ENCODE results near the gene U2AF1.
"Not testable (repeated sequence)": the region's sequence is repeated elsewhere in the genome, so short reads cannot be mapped to it uniquely, and the experiment has no call there.

Gene U2AF1

DNA sequence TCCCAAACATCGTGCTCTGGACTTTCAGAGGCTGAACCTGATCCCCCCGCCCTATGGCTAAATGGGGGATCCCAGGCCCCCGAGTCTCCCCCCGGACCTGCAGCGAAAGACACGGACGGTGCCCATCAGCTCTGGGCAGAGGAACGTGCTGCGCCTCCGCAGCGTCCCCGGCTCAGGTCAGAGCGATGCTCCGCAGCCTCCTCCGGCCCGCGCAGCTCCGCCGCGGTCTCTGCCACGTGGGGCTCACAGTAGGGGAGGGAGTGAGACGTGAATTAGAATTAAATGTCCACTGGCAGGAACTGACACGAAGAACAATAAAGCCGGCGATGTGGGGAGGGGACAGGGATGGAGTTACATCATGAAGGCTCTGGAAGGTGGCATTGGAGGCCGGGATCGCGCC lies 30.7 kb downstream of the U2AF1 start:
- DNase-seq (ENCODE audit: low read depth in 2 of 2): not testable (repeated sequence)

DNA sequence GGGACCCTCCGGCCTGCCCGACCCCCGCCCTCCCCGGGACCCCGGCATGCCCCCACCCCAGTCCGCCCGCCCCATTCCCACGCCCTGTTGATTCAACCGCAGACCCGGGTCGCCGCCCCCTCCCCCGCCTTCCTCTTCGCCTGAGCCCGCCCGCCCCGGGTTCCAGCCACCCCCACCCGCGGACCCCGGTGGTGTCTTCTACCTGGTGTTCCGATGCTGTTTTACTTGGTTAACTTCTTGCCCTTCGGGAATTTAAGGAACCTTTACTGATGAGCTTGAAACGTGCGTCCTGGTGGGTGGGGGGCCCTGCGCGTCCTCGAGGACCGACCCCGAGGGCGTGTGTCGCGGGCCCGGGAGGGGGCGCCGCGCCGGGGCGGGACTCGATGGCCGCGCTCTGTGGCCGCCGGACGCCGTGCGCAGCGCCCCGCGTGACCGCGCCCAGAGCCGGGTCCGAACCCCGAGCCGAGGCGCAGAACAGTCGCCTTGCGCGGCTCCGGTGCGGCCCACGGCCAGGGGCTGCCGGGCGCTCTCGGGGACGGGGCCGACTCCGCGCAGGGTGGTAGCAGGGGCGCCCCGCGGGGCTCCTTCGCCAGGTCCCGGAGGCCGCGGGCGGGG lies 31.2 kb downstream of the U2AF1 start:
- not testable (repeated sequence) for DNase-seq (ENCODE audit: low read depth in 2 of 2)

DNA sequence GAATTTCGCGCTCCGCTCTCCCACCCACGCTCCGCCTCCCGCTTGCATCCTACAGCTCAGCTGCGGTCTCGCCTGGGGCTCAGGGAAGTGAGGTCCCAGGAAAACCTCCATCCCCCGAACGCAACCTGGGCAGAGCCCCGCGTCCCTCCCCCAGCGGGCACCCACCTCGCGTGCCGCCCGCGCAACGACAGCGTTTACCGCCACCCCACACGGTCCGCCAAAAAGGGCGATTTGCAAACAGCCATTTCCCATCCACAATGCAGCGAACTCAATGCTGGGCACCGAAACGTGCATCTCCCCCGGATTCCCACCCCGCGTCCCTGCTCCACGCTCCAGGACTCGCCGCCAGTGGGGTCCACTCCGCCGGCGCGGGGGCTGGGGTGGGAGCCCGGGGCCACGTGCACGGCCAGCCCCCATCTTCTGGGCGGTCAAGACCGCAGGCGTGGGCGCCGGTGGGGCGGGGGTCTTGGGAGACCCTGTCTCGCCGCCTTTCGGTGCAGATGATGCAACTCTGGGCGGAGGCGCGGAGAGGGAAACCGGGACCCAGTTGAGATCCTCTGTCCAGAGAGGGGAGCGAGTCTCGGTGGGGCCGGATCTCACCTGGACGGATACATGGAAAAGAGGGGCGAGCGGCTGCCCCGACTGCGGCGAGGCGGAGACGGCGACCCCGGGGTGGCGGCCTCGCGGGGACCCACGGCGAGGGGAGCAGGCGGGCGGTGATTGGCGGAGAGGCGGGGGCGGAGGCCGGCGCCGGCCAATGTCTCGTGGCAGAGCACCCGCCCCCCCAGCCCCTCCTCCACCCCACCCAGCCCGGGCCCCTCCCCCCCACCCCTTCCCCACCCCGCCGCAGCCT lies 32.0 kb downstream of the U2AF1 start, which contains the start of gene CBS:
TSS of gene CBS (minus strand) at position 666 of the 853 bp plus-strand sequence. CDS start 3,642 bp downstream, outside the sequence.
- not testable (repeated sequence) for DNase-seq (ENCODE audit: low read depth in 2 of 2)

DNA sequence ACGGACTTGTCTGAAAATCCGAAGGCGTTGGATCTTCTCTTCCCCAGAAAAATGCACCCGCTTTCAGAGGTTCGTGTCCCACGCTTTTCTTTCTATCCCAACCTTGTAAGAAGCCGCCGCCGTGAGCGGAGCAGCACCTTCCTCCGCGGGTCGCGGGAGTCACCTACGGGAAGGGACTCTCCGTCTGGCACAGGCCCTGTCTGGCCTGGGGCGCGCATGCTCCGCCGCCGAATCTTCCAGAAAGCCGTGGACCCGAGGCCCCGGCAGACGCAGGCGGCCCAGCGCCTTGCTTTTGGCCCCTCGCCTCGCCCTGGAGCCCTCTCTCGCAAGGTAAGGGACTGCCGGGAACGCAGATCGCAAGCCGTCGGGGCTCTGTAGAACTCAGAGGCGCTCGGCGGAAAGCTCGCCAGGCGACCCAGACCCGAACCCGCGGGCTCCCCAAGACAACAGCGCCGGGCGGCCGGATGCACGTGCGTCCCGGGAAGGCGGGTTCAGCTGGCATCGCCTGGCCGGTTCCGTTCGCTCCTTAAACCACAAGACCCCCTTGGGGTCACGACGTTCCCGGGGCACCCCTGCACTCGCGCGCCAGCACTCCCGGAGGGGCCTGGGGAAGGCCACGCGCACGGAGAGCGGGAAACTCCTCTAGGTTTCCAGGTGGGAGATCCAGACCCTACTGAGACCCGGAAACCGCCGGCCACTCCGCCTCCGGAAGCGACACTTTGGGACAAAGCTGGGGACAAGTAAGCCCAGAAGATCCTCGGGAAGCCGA lies 32.8 kb downstream of the U2AF1 start:
- not testable (repeated sequence) for DNase-seq (ENCODE audit: low read depth in 2 of 2)

DNA sequence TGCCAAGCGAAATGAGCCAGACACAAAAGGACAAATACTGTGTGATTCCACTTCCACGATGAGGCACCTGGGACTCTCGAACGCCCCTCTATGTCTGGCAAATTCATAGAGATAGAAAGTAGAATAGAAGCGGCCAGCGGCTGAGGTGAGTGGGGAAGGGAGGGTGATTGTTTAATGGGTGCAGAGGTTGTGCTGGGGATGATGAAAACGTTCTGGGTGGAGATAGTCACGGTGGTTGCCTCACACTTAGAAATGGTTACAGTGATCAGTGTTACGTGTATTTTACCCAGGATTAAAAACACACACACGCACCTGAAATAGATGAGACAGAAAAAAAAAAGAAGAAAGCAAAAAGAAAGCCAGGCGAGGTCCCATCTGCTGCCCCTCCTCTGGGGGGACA lies 34.6 kb downstream of the U2AF1 start:
- DNase-seq (ENCODE audit: low read depth in 2 of 2): not testable (repeated sequence)

DNA sequence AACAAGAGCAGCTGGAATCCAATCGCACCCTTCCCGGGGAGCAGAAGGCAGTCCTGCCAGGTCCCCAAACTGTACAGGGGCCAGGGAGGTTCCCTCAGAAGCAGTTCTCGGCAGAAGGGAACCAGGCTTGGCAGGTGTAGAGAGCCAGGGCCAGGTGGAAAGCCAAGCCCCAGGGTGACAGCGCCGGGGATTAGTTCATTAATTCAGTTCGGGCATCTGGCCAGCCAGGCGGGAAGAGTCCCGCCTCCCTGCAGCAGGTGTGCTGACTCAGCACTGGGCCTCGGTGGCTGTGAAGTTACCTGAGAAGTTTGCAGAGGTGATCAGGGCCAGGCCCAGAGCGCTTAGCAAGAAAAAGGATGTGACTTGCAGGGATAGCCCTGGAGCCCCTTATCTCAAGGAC lies 37.7 kb downstream of the U2AF1 start:
- DNase-seq (ENCODE audit: low read depth in 2 of 2): not testable (repeated sequence)

DNA sequence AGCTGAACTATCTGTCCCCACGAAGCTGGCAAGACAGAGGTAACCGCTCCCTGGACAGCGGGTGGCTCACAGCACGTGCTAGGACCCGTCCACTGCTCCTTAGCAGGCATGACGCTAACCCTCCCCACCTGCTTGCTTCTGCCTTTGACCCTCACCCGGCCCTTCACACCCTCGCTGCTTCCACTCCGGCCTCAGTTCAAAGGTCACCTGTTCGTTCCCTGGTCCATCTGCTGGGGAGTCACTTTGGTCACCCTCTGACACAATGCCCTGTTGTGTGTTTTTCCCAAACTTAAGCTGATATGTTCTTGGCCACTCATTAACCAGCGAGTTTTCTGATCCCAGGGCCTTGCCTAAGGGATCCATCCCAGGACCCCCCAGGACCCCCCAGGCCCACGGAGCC lies 39.3 kb downstream of the U2AF1 start:
- DNase-seq (ENCODE audit: low read depth in 2 of 2): not testable (repeated sequence)

DNA sequence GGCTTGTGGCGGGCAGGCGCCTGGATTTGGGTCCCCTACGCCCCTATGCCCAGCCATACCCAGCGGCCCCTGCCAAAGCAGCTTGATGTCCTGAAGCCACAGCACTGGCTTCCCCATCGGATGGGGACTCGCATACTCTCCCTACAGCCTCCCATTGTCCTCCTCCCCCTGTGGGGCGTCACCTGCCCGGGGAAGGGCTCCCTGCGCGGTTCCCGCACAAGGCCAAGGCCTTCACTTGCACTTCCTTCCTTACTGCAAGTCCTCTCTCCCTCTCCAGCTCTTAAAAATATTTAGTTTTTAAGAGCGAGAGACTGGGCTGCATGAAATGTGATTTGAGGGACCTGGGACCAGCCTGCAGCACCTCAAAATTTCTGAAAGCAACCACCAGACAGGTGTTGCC lies 40.7 kb downstream of the U2AF1 start:
- DNase-seq (ENCODE audit: low read depth in 2 of 2): not testable (repeated sequence)

DNA sequence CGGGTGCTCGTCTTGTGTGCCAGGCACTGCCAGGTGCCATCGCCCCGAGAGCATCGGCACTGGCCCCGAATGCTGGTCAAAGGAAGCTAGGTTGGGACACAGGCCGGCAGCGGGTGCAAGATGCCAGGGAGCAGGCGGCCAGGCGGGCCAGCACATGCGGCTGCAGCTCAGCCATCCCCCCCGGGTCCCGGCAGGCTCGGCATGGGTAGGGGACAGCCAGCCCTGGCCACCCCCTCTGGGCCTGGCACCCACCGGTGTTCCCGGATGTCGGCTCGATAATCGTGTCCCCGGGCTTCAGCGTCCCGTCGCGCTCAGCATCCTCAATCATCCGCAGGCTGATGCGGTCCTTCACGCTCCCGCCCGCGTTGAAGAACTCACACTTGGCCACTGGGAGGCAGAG lies 41.4 kb downstream of the U2AF1 start:
- not testable (repeated sequence) for DNase-seq (ENCODE audit: low read depth in 2 of 2)

DNA sequence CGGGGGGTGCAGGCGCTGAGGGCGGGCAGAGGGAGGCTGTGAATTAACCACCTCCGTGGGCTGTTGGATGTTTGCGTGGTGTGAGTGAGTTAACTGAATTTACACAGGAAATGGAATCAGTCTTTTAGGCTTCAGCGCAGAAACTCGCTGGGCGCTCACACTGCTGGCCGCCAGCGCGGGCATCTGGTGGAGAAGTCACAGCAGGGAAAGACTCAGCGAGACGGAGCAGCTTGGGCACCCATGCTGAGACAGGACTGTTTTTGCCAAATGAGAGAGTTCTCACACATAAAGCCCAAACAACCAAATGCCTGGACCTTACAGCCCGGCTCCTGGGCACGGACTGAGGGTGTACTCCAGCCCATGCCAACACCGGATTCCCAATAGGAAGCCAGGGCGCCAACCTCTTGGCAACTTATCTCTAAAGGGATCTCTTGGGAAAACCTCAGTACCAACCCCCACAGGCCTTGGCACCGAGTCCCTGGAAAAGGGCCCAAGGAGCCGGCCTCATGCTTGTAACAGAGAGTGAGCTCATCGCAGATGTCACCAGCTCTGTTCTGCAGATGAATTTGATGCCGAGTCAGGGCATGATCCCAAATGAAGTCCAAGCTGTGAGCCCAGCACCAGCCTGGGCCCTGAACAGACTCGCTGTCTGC lies 43.0 kb downstream of the U2AF1 start:
- not testable (repeated sequence) for DNase-seq (ENCODE audit: low read depth in 2 of 2)

DNA sequence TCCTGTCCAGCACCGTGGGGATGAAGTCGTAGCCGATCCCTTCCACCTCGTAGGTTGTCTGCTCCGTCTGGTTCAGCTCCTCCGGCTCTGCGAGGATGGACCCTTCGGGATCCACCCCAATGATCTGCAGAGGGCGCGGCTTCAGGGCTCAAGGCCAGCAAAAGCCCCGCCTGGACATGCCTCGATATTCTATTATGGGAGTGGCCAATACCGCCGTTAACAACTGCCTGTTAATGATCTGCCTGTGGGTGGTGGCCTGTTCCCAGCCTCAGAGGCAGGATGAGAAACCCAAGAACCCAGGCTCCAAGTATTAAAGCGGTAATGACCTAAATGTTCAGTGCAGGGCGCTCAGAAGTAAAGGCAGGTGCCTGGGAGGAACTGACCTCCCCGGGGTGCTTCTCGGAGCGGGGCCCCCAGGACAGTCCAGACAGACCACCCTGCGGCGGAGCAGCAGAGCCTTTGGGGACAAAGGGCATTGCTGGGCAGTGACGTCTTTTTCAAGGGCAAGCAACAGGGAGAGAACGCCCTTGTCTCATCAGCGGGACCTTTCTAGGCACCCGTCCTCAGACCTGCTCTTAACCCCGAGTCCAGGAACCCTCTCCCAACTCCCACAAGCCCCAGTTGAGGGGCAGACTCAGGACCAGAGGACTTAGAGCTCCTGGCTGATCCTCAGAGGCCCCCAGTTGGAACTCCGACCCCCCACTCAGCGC lies 44.3 kb downstream of the U2AF1 start:
- DNase-seq (ENCODE audit: low read depth in 2 of 2): not testable (repeated sequence)

DNA sequence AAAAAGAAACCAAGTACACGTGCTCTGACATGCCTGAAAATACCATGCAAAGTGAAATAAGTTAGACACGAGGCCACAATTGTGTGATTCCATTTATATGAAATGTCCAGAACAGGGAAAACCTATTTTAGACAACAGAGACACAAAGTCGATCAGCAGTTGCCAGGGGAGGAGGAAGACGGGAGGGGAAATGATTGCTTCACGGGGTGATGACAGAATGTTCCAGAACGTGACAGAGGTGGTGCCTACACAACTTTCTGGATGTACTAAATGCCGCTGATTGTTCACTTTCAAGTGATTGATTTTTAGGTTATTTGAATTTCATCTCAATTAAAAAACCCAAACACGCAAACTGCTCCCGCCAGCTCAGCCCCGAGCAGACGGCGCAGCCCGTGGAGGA lies 54.3 kb downstream of the U2AF1 start:
- not testable (repeated sequence) for DNase-seq (ENCODE audit: low read depth in 2 of 2)

DNA sequence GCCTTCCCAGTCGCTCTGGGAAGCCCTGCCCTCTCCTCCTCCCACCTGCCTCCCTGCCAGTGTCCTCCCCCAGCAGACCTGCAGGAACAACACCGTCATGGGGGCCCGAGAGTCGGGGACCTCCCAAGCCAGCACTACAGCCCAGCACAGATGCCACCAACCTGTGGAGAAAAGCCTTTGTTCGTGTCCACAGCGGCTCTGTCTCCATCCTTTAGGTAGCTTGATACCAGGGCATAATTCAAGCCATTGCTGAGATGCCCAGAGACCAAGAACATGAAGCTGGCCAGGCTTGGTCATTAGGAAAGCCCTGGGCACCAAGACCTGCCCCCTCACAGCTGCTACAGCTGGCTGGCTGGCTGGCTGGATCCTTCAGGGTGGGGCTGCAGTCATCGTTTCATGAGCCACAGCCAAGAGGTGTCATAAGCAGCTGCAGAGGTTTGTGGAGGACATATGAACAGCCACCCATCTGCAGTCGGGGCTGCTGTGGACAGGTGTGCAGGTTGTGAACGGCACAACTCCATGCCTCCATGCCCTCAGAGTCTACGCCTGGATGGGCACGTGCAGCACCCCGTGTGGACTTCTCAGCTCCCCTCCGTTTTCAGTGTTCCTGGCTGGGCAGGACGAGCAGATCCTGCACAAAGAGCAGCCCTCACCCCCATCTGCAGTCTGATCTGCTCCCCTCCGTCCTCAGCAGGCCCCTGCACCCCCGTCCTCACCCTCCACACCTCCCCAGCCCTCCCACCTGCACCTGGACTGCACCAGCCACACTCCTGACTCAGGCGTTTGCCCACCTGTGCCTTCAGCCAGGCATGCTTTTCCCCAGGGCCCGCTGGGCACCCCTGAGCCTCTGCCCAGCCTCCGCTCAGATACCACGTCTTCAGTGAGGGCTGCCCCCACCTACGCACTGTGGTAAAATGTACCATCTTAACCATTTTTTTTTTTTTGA lies 61.2 kb downstream of the U2AF1 start:
- DNase-seq (ENCODE audit: low read depth in 2 of 2): not testable (repeated sequence)

DNA sequence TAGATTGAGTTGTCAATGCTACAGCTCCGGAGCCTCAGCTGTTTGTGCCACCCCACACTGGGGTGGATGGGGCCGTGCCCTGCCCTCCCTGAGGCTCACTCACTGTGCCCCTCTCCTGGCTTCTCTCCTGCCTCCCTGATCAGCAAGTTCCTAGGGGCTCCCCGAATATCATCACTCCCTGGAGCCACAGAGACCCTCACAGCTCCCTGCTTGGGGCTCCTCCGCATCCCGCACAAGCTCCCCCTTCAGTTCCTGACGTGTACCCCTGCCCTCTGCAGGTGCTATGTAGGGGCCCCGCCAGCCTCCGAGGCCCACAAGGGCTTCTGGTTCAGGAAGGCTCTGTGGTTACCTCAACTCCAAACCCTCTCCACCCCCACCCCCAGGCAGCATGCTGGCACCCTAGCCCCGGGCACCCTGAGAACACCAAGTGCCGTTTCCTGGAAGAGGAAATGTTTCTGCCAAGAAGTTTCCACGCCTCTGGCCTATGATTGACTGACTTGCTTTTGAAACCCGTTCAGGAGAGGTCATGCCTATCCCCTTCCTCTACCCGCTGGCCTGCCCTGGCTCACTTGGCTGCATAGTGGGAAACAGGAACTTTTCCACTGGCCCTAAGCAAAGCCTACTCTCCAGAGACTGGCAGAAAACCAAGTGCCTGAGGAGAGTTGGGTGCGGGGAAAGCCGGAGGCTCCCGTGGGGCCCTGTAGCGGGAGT lies 62.0 kb downstream of the U2AF1 start:
- not testable (repeated sequence) for DNase-seq (ENCODE audit: low read depth in 2 of 2)

DNA sequence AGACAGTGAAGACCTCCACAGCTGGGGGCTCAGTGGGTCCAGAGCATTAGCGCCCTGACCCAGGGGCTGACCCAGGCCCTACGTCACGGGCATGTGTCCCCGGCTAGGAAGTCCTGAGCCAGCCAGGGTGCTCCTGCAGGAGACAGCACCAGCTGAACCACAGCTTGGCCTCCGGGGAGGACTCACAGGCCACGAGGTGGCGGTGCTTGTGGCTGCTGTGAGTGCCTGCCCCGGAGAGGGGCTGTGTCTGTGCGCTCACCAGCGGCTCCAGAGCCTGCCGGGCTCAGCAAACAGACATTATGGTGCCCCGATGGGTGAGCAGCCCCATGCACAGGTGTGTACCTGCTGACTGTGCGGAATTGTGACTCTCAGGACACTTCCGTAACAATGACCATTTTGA lies 62.8 kb downstream of the U2AF1 start:
- DNase-seq (ENCODE audit: low read depth in 2 of 2): not testable (repeated sequence)

DNA sequence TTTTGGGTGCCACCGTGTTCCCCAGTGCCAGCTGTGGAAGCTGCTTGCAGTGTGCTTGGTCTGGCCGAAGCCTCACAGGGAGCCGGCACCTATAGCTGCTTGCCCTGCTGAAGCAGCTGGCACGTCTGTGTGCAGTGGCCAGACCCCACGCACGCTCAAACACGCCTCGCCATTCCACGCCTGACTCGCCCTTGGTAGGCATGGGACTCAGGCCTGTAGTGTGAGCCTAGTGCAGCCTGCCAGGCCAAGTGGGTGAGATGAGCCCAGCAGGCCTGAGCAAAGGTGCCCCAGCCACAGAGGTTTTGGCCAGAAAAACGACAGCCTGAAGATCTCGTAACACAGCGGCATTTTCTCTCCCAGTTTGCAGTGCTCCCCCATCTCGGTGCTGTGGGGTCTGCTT lies 64.1 kb downstream of the U2AF1 start:
- DNase-seq (ENCODE audit: low read depth in 2 of 2): not testable (repeated sequence)

Measured in stimulated activated CD4-positive, alpha-beta T cell treated with anti-CD3 and anti-CD28 coated beads, Interleukin-1b, Interleukin-23, amount 100 ng/mL, for 4 hours (primary cell).